ENCODE measurements around the gene CRIP2.

CRIP2 gene

DNA sequence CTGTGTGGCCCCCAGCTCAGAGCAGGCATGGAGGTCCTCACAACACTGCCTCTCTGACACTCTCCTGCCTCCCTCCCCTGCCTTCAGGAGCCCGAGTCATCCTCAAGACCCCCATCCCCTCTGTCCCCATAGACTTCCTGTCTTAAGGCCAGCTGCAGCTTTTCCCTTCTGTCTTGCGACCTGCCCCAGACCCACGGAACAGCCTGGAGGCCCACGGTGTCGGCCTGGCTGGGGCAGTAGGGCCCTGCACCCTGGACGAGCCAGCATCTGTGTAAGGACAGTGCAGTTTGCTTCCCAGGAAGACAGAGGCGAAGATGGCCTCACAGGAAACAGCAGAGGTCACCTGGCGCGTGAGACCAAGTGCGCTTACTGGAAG lies 26.1 kb downstream of the CRIP2 start:
- no peak for DNase-seq (ENCODE audit: extremely low read depth, low read depth)
- TF ChIP-seq, protein P1, sequence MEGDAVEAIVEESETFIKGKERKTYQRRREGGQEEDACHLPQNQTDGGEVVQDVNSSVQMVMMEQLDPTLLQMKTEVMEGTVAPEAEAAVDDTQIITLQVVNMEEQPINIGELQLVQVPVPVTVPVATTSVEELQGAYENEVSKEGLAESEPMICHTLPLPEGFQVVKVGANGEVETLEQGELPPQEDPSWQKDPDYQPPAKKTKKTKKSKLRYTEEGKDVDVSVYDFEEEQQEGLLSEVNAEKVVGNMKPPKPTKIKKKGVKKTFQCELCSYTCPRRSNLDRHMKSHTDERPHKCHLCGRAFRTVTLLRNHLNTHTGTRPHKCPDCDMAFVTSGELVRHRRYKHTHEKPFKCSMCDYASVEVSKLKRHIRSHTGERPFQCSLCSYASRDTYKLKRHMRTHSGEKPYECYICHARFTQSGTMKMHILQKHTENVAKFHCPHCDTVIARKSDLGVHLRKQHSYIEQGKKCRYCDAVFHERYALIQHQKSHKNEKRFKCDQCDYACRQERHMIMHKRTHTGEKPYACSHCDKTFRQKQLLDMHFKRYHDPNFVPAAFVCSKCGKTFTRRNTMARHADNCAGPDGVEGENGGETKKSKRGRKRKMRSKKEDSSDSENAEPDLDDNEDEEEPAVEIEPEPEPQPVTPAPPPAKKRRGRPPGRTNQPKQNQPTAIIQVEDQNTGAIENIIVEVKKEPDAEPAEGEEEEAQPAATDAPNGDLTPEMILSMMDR (IDR thresholded peaks at IDR 0.05; ENCODE audit: low read depth, low read length): no peak

DNA sequence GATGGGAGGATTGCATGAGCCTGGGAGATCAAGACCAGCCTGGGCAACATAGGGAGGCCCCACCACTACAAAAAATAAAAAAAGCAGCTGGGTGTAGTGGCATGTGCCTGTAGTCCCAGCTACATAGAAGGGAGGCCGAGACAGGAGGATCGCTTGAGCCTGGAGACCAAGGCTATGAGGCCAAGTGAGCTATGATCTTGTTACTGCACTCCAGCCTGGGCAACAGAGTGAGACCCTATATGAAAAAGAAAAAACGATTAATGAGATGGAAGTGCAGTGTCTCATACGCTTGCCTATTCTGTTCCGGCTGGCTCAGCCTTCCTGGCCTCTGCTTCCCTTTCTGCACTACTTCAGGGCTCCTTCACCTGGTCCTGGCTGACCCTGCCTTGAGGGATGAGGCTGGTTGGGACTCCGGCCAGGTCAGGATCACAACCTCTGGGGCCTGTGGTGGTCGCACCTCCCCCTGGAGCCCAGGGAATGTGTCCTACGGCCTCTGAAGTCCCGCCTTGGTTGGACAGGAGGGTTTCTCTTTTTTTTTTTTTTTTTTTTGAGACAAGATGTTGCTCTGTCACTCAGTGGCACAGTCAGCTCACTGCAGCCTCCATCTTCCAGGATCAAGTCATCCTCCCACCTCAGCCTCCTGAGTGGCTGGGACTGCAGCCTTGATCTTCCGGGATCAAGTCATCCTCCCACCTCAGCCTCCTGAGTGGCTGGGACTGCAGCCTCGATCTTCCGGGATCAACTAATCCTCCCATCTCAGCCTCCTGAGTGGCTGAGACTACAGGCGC lies 27.1 kb downstream of the CRIP2 start:
- DNase-seq (ENCODE audit: extremely low read depth, low read depth): no peak
- TF ChIP-seq, protein P1 (IDR thresholded peaks at IDR 0.05; ENCODE audit: low read depth, low read length): no peak

DNA sequence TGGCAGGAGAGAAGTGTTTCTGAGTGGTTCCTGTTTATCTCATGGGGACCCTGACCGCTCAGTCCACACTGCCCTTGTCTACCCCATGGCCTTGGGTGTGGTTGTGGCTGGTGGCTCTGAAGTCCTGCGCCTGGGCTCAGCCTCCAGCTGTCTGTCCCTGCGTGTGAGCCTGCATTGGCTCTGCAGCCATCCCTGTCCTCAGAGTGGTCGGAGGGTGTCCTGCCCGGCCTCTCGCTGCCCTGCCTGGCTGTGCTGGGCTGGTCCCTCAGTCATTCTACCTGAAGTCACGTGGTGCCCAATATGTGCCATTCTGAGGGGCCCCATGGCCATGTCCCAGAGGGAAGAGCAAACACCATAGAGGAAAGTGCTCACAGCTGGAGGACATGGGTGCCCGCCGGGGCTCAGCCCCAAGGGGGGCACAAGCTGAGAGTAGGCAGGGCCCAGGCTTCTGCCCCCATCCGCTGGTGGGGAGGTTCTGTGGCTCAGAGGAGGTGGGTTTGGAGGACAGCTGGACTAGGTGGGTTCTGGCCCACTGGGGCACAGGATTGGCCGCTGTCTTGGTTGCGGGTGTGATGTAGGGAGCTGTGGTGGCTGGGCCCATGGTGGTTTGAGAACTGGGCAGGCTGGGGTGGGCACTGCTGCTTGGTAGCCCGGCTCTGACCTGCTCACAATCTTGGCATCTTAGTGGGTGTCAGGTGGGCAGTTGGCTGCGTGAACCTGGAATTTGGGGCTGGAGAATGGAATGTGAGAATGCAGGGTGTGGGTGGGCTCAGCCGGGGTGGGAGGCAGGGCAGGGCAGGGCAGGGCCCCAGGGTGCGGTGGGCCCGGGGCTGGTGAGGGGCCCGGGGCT lies 28.1 kb downstream of the CRIP2 start:
- no peak for DNase-seq (ENCODE audit: extremely low read depth, low read depth)

GRCh38 chr14:105503296-105503640 lies 28.6 kb downstream of the CRIP2 start:
- DNase-seq (ENCODE audit: extremely low read depth, low read depth): no peak

More for the DNA sequence above, 28.1 kb downstream of the CRIP2 start:
- TF ChIP-seq, protein P1 (IDR thresholded peaks at IDR 0.05; ENCODE audit: low read depth, low read length): no peak

GRCh38 chr14:105503935-105504692 lies 29.5 kb downstream of the CRIP2 start:
- no peak for DNase-seq (ENCODE audit: extremely low read depth, low read depth)
- TF ChIP-seq, protein P1 (IDR thresholded peaks at IDR 0.05; ENCODE audit: low read depth, low read length): no peak

More at GRCh38 chr14:105503296-105503640, 28.6 kb downstream of the CRIP2 start:
- TF ChIP-seq, protein P1 (IDR thresholded peaks at IDR 0.05; ENCODE audit: low read depth, low read length): no peak

DNA sequence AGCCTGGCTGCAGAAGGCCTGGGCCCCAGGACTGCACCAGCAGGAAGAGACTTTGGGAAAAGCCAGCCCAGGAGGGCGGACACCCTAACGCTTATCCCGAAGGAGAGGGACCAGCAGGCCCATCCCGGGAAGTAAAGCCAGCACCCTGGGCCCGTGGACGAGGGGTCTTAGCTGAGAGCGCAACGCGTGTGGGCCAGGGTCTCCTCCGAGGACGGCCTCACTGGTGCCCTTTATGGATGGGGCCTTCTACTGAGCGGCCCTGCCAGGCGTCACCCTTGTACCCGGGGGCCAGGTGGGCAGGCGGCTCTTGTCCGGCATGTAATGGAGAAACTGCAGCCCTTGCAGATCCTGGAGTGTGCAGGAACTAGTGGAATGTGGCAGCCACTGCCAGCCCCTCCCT lies 30.5 kb downstream of the CRIP2 start:
- DNase-seq (ENCODE audit: extremely low read depth, low read depth): no peak
- TF ChIP-seq, protein P1 (IDR thresholded peaks at IDR 0.05; ENCODE audit: low read depth, low read length): no peak
